NAMALWA (cell line): ENCODE measurements around the gene VRTN.

Experiments used
- DNase-seq: peaks from one replicate; pipeline ENCODE4 v3.0.0-alpha.2; 2015; ENCODE audit warnings: low spot score

VRTN gene

GRCh38 chr14:74395094-74395493, 46.8 kb downstream of the VRTN start:
- no peak for DNase-seq

- DNase-seq, result peak; percentile 10
Observed at GRCh38 chr14:74400031-74400685, 51.9 kb downstream of the VRTN start.

GRCh38 chr14:74400919-74401503, 52.7 kb downstream of the VRTN start:
- DNase-seq, result no peak

DNA sequence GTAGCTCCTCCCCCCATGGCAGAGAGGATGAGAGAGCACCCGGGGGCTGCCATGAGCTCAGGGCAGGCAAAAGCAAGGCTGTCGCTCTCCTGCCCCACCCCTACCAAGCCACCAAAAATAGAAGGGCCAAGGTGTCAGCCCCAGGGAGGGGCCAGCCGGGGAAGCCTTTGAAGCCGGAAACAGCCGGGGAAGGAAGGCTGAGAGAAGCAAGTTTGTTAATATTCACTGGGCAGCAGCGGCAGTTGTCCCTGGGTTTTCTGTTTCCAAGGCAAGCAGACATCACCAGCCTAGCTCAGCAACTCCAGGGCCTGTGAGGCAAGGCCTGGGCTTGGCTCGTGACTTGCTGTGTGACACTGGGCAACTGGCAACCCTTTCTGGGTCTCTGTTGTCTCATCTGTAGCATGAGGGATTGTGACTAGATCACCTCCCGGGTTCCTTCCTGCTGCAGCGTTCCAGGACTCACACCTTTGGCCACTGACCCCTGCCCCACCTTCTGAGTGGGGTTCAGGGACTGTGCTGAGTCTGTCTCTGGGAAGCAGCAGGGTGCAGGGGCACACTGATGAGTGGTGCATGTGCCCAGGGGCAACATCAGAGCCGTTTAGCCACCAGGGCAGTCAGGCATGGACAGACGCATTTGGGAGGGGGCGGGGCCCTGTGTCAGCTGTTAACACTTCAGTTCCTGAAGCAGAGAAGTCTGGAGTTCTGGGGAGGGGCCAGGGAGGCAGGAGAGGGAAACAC, 53.4 kb downstream of the VRTN start:
- DNase-seq, result peak; percentile 82

DNA sequence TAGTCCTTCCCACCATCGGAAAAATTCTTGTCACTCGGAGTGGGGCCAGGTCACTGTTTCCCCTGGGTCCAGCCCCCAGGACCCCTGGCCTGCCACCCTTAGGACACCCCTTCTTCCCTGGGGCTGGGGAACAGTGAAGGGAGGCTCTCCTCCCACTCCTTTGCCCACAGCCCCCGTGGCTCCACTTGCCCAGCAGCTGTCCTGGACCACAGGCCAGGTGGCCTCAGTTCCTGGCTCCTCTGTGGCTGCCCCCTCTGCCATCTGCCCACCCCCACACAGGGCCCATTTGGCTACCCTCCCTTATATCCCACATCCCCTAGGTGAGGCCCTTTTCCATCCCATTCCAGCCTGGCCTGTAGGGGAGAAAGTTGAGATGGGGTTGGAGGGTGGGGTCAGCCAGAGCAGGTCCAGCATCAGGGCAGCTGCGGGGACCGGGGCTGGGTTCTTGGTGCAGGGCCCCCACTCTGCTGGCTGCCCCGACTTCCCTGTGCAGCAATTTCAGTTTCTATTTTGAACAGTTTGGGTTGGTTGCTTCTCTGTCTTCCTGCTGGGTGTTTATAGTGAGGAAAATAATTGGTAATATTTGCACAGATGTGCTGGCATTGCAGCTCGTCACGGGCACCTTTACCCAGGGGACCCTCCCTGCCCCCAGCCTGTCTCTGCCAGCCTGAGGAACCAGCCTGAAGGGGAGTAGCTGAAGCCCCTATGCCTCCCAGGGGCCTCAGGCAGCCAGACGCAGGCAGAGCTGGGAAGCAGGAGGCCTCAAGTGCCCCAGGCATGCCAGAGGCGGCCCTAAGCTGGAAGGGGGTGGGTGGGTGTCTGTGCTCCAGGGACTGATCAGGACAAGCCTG, 54.4 kb downstream of the VRTN start:
- peak; percentile 60 for DNase-seq

DNA sequence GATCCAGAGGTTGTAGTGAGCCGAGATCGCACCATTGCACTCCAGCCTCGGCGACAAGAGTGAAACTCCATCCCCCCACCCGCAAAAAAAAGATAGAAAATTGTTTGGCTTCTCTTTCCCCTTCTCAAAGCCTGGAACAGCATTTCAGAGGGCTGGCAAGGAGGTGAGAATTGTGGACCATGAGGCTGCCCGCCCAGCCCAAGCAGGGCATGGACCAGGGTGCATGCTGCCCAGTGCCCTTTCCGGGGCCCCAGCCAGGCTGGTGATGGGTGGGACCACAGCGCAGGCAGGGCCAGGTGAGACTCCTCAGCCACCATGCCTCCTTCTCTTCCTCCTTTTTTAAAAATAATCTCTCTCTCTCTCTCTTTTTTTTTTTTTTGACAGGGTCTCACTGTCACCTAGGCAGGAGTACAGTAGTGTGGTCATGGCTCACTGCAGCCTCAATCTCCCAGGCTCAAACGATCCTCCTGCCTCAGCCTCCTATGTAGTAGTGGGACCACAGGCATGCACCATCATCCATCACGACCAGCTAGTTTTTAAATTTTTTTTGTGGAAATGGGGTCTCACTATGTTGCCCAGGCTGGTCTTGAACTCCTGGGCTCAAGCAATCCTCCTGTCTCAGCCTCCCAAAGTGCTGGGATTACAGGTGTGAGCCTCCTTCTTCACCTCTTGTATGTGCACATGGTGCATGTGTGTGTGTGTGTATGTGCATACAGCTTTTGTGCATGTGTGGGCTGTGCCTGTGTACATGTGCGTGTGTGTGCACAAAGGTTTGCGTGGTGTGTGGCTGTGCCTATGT, 55.5 kb downstream of the VRTN start:
- no peak for DNase-seq

GRCh38 chr14:74404435-74404834, 56.2 kb downstream of the VRTN start:
- no peak for DNase-seq

DNA sequence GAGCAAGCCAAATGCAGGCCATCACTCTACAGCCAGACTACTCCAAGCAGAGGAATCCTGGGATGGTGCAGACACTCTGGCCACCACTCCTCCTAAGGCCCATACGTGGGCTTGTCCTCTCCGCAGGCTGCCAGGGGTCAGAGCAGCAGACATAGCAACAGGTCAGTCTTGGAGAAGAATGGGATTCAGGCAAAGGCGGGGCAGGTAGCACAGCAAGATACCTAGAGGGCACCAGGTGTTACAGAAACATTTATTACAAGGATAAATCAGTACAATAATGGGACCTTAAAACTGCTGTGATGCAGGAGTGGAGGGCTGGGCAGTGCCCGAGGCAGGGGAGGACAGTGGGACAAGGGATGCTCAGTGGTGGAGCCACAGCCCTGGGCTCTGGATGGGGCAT, 57.4 kb downstream of the VRTN start:
- no peak for DNase-seq

DNA sequence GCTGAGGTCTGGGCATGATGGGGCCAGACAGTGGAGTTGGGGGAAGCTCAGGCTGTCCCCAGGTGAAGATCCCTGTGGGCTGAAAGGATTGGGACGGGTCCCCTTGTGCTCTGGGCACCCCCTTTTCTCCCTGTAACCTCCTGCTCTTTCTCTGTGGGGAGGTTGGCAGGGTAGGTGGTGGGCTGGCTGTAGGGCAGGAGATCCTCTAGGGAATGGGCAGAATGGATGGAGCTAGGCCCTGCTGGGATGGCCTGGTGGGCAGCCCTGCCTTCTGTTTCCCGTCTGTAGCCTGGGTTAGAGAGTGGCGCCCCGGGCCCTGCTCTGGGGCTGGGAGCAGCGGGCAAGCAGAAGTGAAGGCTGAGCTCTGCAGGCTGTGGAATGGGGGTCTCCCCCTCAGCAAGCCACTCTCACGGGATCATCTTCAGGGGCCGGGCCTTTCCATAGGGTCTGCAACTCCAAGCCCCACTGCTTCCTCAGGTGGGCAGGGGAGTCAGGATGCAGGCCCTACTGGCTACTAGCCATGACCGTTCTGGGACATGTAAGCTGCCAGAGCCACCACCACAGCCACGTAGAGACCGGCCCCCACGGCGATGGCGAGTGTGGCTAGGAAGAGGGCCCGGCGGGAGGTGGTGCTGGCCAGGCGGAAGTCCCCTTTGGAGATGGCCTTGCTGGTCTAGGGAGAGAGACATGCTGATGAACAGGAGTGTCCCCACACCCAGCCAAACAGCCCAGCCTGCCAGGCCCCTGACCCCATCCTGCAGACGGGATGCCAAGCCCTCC, 58.9 kb downstream of the VRTN start:
- DNase-seq, result no peak

- DNase-seq, result peak; percentile 18
Observed at GRCh38 chr14:74407801-74408154, 59.5 kb downstream of the VRTN start.

DNA sequence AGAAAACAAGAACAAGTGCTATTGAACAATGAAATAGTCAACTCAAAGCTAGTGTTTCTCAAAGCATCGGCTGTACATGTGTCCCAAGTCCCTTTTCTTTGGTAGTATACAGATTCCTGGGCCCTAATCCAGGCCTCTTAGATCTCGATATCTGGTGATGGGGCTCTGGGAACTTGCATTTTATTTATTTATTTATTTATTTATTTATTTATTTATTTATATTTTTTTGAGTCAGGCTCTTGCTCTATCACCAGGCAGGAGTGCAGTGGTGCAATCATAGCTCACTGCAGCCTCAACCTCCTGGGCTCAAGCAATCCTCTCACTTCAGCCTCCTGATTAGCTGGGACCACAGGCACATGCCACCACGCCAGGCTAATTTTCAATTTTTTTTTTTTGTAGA, 60.6 kb downstream of the VRTN start:
- DNase-seq, result no peak

DNA sequence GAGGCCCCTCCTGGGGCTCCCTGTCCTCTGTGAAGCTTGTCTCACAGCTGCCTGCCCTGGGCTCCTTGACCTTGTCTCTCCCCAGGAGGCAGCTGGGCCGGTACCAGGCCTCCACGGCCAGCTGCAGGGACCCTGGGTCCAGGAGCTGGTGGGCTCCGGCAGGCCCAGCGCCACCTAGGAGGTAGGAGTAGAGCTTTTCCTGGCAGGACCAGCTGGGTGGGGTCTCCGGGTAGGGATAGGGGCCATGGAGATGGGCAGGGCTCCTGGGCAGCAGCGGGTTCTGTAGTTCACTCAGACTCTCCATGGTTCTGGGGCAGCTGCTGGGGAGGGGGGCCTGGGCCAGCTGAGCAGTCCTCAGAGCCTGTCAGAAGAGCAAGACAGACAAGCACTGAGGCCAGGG, 61.2 kb downstream of the VRTN start:
- DNase-seq, result no peak
